Measurements from ENCODE around the gene PPFIBP1.

Gene PPFIBP1

GRCh38 chr12:27665704-27666103, 141.7 kb downstream of the PPFIBP1 start:
- DNase-seq (ENCODE audit: low read depth) = no peak

GRCh38 chr12:27666510-27666909, 142.5 kb downstream of the PPFIBP1 start:
- no peak for DNase-seq (ENCODE audit: low read depth)

GRCh38 chr12:27667540-27667939, 143.5 kb downstream of the PPFIBP1 start:
- no peak for DNase-seq (ENCODE audit: low read depth)

GRCh38 chr12:27672051-27672450, 148.0 kb downstream of the PPFIBP1 start:
- no peak for DNase-seq (ENCODE audit: low read depth)

- DNase-seq (ENCODE audit: low read depth) = no peak
Measured at GRCh38 chr12:27672643-27673042, 148.6 kb downstream of the PPFIBP1 start.

- no peak for DNase-seq (ENCODE audit: low read depth)
Measured at GRCh38 chr12:27673101-27673718, 149.2 kb downstream of the PPFIBP1 start.

GRCh38 chr12:27674989-27675388, 151.0 kb downstream of the PPFIBP1 start:
- no peak for DNase-seq (ENCODE audit: low read depth)

GRCh38 chr12:27680619-27681018, 156.6 kb downstream of the PPFIBP1 start:
- no peak for DNase-seq (ENCODE audit: low read depth)

- no peak for DNase-seq (ENCODE audit: low read depth)
Measured at GRCh38 chr12:27682534-27682933, 158.5 kb downstream of the PPFIBP1 start.

- no peak for DNase-seq (ENCODE audit: low read depth)
Measured at GRCh38 chr12:27685274-27685673, 161.3 kb downstream of the PPFIBP1 start.

GRCh38 chr12:27686147-27686546, 162.1 kb downstream of the PPFIBP1 start:
- no peak for DNase-seq (ENCODE audit: low read depth)

- no peak for DNase-seq (ENCODE audit: low read depth)
Measured at GRCh38 chr12:27688671-27689070, 164.7 kb downstream of the PPFIBP1 start.

GRCh38 chr12:27689558-27690180, 165.7 kb downstream of the PPFIBP1 start:
- DNase-seq (ENCODE audit: low read depth) = no peak

- DNase-seq (ENCODE audit: low read depth) = no peak
Measured at GRCh38 chr12:27693403-27693802, 169.4 kb downstream of the PPFIBP1 start.

GRCh38 chr12:27695556-27696292, 171.7 kb downstream of the PPFIBP1 start:
- no peak for DNase-seq (ENCODE audit: low read depth)

- no peak for DNase-seq (ENCODE audit: low read depth)
Measured at GRCh38 chr12:27696293-27696652, 172.3 kb downstream of the PPFIBP1 start, which contains the start of gene REP15. Gene REP15 (plus strand): TSS chr12:27696447. CDS start chr12:27696563, 116 bp downstream.

GRCh38 chr12:27696864-27697564, 173.0 kb downstream of the PPFIBP1 start:
- no peak for DNase-seq (ENCODE audit: low read depth)

- peak; percentile 62 for DNase-seq (ENCODE audit: low read depth)
Measured at GRCh38 chr12:27703720-27704452, 179.9 kb downstream of the PPFIBP1 start.

- no peak for DNase-seq (ENCODE audit: low read depth)
Measured at GRCh38 chr12:27705263-27705662, 181.3 kb downstream of the PPFIBP1 start.

GRCh38 chr12:27707216-27707615, 183.2 kb downstream of the PPFIBP1 start:
- DNase-seq (ENCODE audit: low read depth) = no peak

GRCh38 chr12:27709212-27709931, 185.4 kb downstream of the PPFIBP1 start:
- no peak for DNase-seq (ENCODE audit: low read depth)
